B cell (primary cell): ENCODE measurements around the gene DEFB126.

Experiments
- EZH2 ChIP-seq: IDR thresholded peaks from 2 replicates; pipeline ENCODE4 v1.6.1; 2012; ENCODE audit warnings: borderline replicate concordance, low read depth, mild to moderate bottlenecking, moderate library complexity, low read length; ENCODE audit not compliant: insufficient read depth, poor library complexity, severe bottlenecking
- TF ChIP-seq, protein P1 (sequence below): fragments of 200-600 bp; IDR thresholded peaks from one replicate; pipeline ENCODE4 v1.8.0; 2022; ENCODE audit warnings: antibody characterized with exemption, mild to moderate bottlenecking

DNA sequence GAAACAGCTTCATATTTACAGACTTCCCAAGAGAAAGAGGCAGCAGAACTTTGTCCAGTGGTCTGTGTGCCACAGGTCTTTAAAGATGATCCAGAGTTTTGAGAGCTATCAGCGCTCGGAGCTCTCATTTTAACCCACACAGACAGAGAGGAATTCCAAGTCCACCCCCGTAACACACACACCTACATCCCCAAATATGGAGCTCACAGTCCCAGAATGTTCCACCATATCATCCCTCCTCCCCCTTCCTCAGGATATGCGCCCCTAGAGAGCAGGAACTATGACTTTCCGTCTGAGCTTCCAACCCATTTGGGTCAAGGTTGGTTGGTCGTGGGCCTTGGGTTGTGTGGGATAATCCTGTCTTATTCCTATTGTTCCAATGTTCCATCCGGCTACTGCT is 47.2 kb downstream of the DEFB126 start, which contains the start of gene DEFB128:
- TF ChIP-seq EZH2, result no peak
- TF ChIP-seq, protein P1, sequence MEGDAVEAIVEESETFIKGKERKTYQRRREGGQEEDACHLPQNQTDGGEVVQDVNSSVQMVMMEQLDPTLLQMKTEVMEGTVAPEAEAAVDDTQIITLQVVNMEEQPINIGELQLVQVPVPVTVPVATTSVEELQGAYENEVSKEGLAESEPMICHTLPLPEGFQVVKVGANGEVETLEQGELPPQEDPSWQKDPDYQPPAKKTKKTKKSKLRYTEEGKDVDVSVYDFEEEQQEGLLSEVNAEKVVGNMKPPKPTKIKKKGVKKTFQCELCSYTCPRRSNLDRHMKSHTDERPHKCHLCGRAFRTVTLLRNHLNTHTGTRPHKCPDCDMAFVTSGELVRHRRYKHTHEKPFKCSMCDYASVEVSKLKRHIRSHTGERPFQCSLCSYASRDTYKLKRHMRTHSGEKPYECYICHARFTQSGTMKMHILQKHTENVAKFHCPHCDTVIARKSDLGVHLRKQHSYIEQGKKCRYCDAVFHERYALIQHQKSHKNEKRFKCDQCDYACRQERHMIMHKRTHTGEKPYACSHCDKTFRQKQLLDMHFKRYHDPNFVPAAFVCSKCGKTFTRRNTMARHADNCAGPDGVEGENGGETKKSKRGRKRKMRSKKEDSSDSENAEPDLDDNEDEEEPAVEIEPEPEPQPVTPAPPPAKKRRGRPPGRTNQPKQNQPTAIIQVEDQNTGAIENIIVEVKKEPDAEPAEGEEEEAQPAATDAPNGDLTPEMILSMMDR, result no peak
